Tibial nerve (tissue), 4 donors: ENCODE data around the gene HK2. TPM values are rescaled to one million over a fixed set of nuclear protein-coding genes. Genes with fewer than 3 reads are reported as not detected.

Source experiments
- DNase-seq, 2 donors: peaks; one replicate each; pipeline ENCODE4 v3.0.0-alpha.2; 2019; ENCODE audit warnings: low spot score in 2 of 2
- H3K27ac ChIP-seq, 4 donors: fragments of 200-600 bp; sonication (generic) in 3 of 4; one replicate each; pipeline ENCODE4 v1.5.1; 2017 to 2019; ENCODE audit warnings: mild to moderate bottlenecking in 1 of 4
- H3K27me3 ChIP-seq, 2 donors: fragments of 200-600 bp; sonication (generic) in 1 of 2; one replicate each; pipeline versions ENCODE4 v1.5.1 to v1.6.0; 2017 to 2019
- H3K36me3 ChIP-seq, 3 donors: fragments of 200-600 bp; sonication (generic); one replicate each; pipeline ENCODE4 v1.5.1; 2018 to 2019
- H3K4me1 ChIP-seq, 4 donors: fragments of 200-600 bp; sonication (generic) in 3 of 4; one replicate each; pipeline ENCODE4 v1.5.1; 2017 to 2019
- H3K4me3 ChIP-seq, 4 donors: fragments of 200-600 bp; sonication (generic) in 3 of 4; one replicate each; pipeline ENCODE4 v1.5.1; 2017 to 2019; ENCODE audit warnings: mild to moderate bottlenecking in 1 of 4, moderate library complexity in 1 of 4
- H3K9me3 ChIP-seq, 4 donors: fragments of 200-600 bp; sonication (generic) in 3 of 4; one replicate each; pipeline ENCODE4 v1.5.1; 2017 to 2019
- CTCF ChIP-seq, 5 experiments: fragments of 200-600 bp in 3 of 5; fragments of 450-650 bp in 2 of 5; sonication (generic) in 3 of 5; IDR thresholded peaks; one replicate each; pipeline ENCODE4 v1.5.1; 2016 to 2019; ENCODE audit warnings: antibody characterized with exemption in 5 of 5, mild to moderate bottlenecking in 3 of 5, moderate library complexity in 2 of 5
- EP300 ChIP-seq, 2 donors: sonication (generic); formaldehyde crosslinking; IDR thresholded peaks; one replicate each; pipeline ENCODE4 v1.6.1; 2017; ENCODE audit warnings: antibody characterized with exemption in 2 of 2, mild to moderate bottlenecking in 1 of 2
- POLR2A ChIP-seq, 2 donors: fragments of 450-650 bp; IDR thresholded peaks; one replicate each; pipeline ENCODE4 v1.6.1; 2017; ENCODE audit warnings: antibody characterized with exemption in 2 of 2, mild to moderate bottlenecking in 2 of 2, moderate library complexity in 2 of 2
- WGBS, 2 donors: methylation state at CpG; one replicate each; pipeline ENCODE4 v1.1.5; 2018; 5-methylcytosine and 5-hydroxymethylcytosine counted together
- total RNA-seq, 4 donors: library from RNA; depleted of rRNA; stranded (reverse); fragments of >200 nt; gene quantifications; one replicate each; pipeline ENCODE4 v1.1.0, GENCODE V29; 2016

The HK2 gene
- total RNA-seq, 4 donors from 2014 or later, result 6.5 to 13.4 (median 6.7) TPM

GRCh38 chr2:74864728-74865722, 31.1 kb downstream of the HK2 start:
- Histone ChIP-seq H3K27ac (peak overlapping the region in 1 of 4 donors; percentile 62), H3K4me1 (no peaks in the 10 kb centered on the region), H3K27me3 (no peaks in the 10 kb centered on the region), H3K4me3 (no peak overlapping the region), H3K9me3 (no peaks in the 10 kb centered on the region), H3K36me3 (no peaks in the 10 kb centered on the region)
- WGBS, 2 donors, result 72 to 78% methylated on average over 20 of the region's 20 CpGs
- no peak for DNase-seq
- TF ChIP-seq CTCF (IDR thresholded peaks at IDR 0.05), result no peak
- TF ChIP-seq EP300 (IDR thresholded peaks at IDR 0.05), result no peak
- no peak for TF ChIP-seq POLR2A (IDR thresholded peaks at IDR 0.05)

GRCh38 chr2:74865770-74866674, 32.1 kb downstream of the HK2 start:
- WGBS, 2 donors, result 90 to 92% methylated on average over 15 of the region's 15 CpGs
- no peak for DNase-seq
- no peak overlapping the region for H3K4me3 ChIP-seq
- H3K27ac ChIP-seq, result no peak overlapping the region
- no peaks in the 10 kb centered on the region for H3K27me3 ChIP-seq
- H3K4me1 ChIP-seq, result no peaks in the 10 kb centered on the region
- H3K9me3 ChIP-seq, result no peaks in the 10 kb centered on the region
- TF ChIP-seq POLR2A (IDR thresholded peaks at IDR 0.05) (no peak), EP300 (IDR thresholded peaks at IDR 0.05) (no peak)
- H3K36me3 ChIP-seq, result no peaks in the 10 kb centered on the region

- Histone ChIP-seq H3K36me3 (no peaks in the 10 kb centered on the region), H3K27ac (no peak overlapping the region), H3K4me3 (no peak overlapping the region), H3K27me3 (no peaks in the 10 kb centered on the region), H3K4me1 (no peaks in the 10 kb centered on the region), H3K9me3 (no peaks in the 10 kb centered on the region)
- DNase-seq, result no peak
- TF ChIP-seq EP300 (IDR thresholded peaks at IDR 0.05), result no peak
- TF ChIP-seq CTCF (IDR thresholded peaks at IDR 0.05), result no peak
- no peak for TF ChIP-seq POLR2A (IDR thresholded peaks at IDR 0.05)
- 57 to 60% methylated on average over 14 of the region's 14 CpGs for WGBS, 2 donors
These were observed 34.1 kb downstream of the HK2 start for GRCh38 chr2:74867841-74868658.

- Histone ChIP-seq H3K4me1 (no peaks in the 10 kb centered on the region), H3K27me3 (no peaks in the 10 kb centered on the region), H3K27ac (no peak overlapping the region), H3K36me3 (no peaks in the 10 kb centered on the region), H3K9me3 (no peaks in the 10 kb centered on the region), H3K4me3 (no peak overlapping the region)
- WGBS, 2 donors, result 84 to 88% methylated on average over 6 of the region's 6 CpGs
- TF ChIP-seq CTCF (IDR thresholded peaks at IDR 0.05) (no peak), EP300 (IDR thresholded peaks at IDR 0.05) (no peak), POLR2A (IDR thresholded peaks at IDR 0.05) (no peak)
- no peak for DNase-seq
These were observed 35.6 kb downstream of the HK2 start for GRCh38 chr2:74869517-74869916.

GRCh38 chr2:74870951-74871350, 37.0 kb downstream of the HK2 start:
- TF ChIP-seq POLR2A (IDR thresholded peaks at IDR 0.05) (no peak), CTCF (IDR thresholded peaks at IDR 0.05) (no peak), EP300 (IDR thresholded peaks at IDR 0.05) (no peak)
- H3K36me3 ChIP-seq, result no peaks in the 10 kb centered on the region
- no peaks in the 10 kb centered on the region for H3K27me3 ChIP-seq
- no peaks in the 10 kb centered on the region for H3K4me1 ChIP-seq
- no peak overlapping the region for H3K4me3 ChIP-seq
- WGBS, 2 donors, result 92 to 95% methylated on average over 4 of the region's 4 CpGs
- H3K27ac ChIP-seq, result no peak overlapping the region
- DNase-seq, result no peak
- H3K9me3 ChIP-seq, result no peaks in the 10 kb centered on the region
